HepG2 (cell line): ENCODE measurements around the gene CTAG1B. TPM values are rescaled to one million over a fixed set of nuclear protein-coding genes. Genes with fewer than 3 reads are reported as not detected.

Experiments used
- ATAC-seq: fragments of 200-7000 bp; cut with Tn5 transposase; 3 replicates; pipeline ENCODE4 v1.9.1; 2020; ENCODE audit warnings: mild to moderate bottlenecking, moderate library complexity
- BruUV-seq: library from RNA; stranded (reverse); fragments of 400-500 nt; replicated peaks from 2 replicates; lab custom pipeline; 2021; lab: Mats Ljungman, UMichigan
- CTCF ChIA-PET: fragments of 300-600 bp; formaldehyde crosslinking; extraction: SDS; loops from one replicate; lab custom pipeline; 2021; ENCODE audit warnings: low total read pairs, inconsistent platforms, low intra/inter-chr PET ratio; lab: Yijun Ruan, JAX
- POLR2A ChIA-PET: fragments of 350-600 bp; sonication (Branson Sonifier 250); formaldehyde crosslinking; loops from one replicate; lab custom pipeline; 2020; ENCODE audit warnings: antibody characterized with exemption, inconsistent platforms; lab: Yijun Ruan, JAX
- DNase-seq: peaks from one replicate; pipeline ENCODE4 v3.0.0-alpha.2; 2015; ENCODE audit warnings: low spot score
- FAIRE-seq: peaks from 3 replicates; lab custom pipeline; 2011; peaks lifted over from hg19 to GRCh38; lab: Jason Lieb, UNC
- H2AFZ ChIP-seq: one replicate; pipeline ENCODE4 v1.6.1; 2011; ENCODE audit warnings: low read length, inconsistent platforms
- H3K27ac ChIP-seq: fragments of 300-600 bp; 3 replicates; pipeline ENCODE4 v1.8.0; 2011; ENCODE audit warnings: mixed run types, mild to moderate bottlenecking, mixed read lengths, low read length, inconsistent platforms; ENCODE audit not compliant: insufficient read depth; ENCODE audit errors: extremely low read length
- H3K27me3 ChIP-seq, 2 experiments: fragments of 200-600 bp in 1 of 2; 2 replicates in 1 of 2; 3 replicates in 1 of 2; pipeline versions ENCODE4 v1.6.0 to v1.8.0; 2011; ENCODE audit warnings: low read length in 2 of 2, mild to moderate bottlenecking in 2 of 2, moderate library complexity in 2 of 2, inconsistent platforms in 1 of 2; ENCODE audit not compliant: insufficient read depth in 2 of 2, control insufficient read depth in 1 of 2
- H3K36me3 ChIP-seq, 2 experiments: fragments of 200-600 bp in 1 of 2; replicated peaks in 1 of 2; 2 replicates in 1 of 2; 3 replicates in 1 of 2; pipeline versions ENCODE4 v1.5.1 to v1.8.0; 2011; ENCODE audit warnings: low read length in 2 of 2, inconsistent platforms in 1 of 2; ENCODE audit not compliant: insufficient read depth in 2 of 2, control insufficient read depth in 1 of 2
- H3K4me1 ChIP-seq: 2 replicates; pipeline ENCODE4 v1.5.1; 2012; ENCODE audit warnings: low read length, inconsistent platforms; ENCODE audit not compliant: insufficient read depth
- H3K4me2 ChIP-seq: 2 replicates; pipeline ENCODE4 v1.6.0; 2011; ENCODE audit warnings: low read depth, low read length, inconsistent platforms
- H3K4me3 ChIP-seq, 3 experiments: fragments of 200-600 bp in 1 of 3; sonication (generic), shearing (Covaris generic) in 1 of 3; replicated peaks in 1 of 3; 2 replicates each; pipeline ENCODE4 v1.5.1; 2011 to 2016; ENCODE audit warnings: low read length in 3 of 3, inconsistent platforms in 2 of 3, low read depth in 2 of 3, mild to moderate bottlenecking in 2 of 3, control low read depth in 1 of 3, mixed read lengths in 1 of 3; ENCODE audit not compliant: insufficient read depth in 1 of 3
- H3K79me2 ChIP-seq: one replicate; pipeline ENCODE4 v1.6.1; 2011; ENCODE audit warnings: low read length, inconsistent platforms; ENCODE audit not compliant: insufficient read depth
- H3K9ac ChIP-seq: 2 replicates; pipeline ENCODE4 v1.6.0; 2011; ENCODE audit warnings: mild to moderate bottlenecking, low read depth, low read length, inconsistent platforms; ENCODE audit not compliant: insufficient read depth
- H3K9me3 ChIP-seq: 2 replicates; pipeline ENCODE4 v1.5.1; 2012; ENCODE audit warnings: mild to moderate bottlenecking, low read length
- H4K20me1 ChIP-seq: 2 replicates; pipeline ENCODE4 v1.6.0; 2011; ENCODE audit warnings: inconsistent platforms, mild to moderate bottlenecking, low read length, moderate library complexity; ENCODE audit not compliant: insufficient read depth
- ATAD3A ChIP-seq: sonication (generic); formaldehyde crosslinking; IDR thresholded peaks from 2 replicates; pipeline ENCODE4 v1.4.0; 2020; ENCODE audit warnings: missing genetic modification reagents
- FOXC1 ChIP-seq: sonication (generic); formaldehyde crosslinking; IDR thresholded peaks from 2 replicates; pipeline ENCODE4 v1.8.0; 2022; ENCODE audit warnings: mild to moderate bottlenecking, missing genetic modification reagents, borderline replicate concordance
- HNF4A ChIP-seq: sonication (generic); formaldehyde crosslinking; IDR thresholded peaks from 2 replicates; pipeline ENCODE4 v1.4.0; 2020; ENCODE audit warnings: missing genetic modification reagents
- MEIS1 ChIP-seq: sonication (generic); formaldehyde crosslinking; IDR thresholded peaks from 2 replicates; pipeline ENCODE4 v1.9.0; 2021; ENCODE audit warnings: mild to moderate bottlenecking, missing genetic modification reagents, moderate library complexity, borderline replicate concordance
- NFE2 ChIP-seq: sonication (generic); formaldehyde crosslinking; IDR thresholded peaks from 2 replicates; pipeline ENCODE4 v1.4.0; 2020; ENCODE audit warnings: missing genetic modification reagents
- PTBP1 ChIP-seq: fragments of 200-400 bp; formaldehyde crosslinking; IDR thresholded peaks from 2 replicates; pipeline ENCODE4 v1.6.1; 2018; ENCODE audit warnings: low read length, low read depth; ENCODE audit not compliant: poor library complexity, severe bottlenecking
- RARA ChIP-seq: IDR thresholded peaks from 2 replicates; pipeline ENCODE4 v1.6.1; 2016; ENCODE audit warnings: missing genetic modification reagents, missing compliant biosample characterization
- RFXAP ChIP-seq: sonication (generic); formaldehyde crosslinking; IDR thresholded peaks from 2 replicates; pipeline ENCODE4 v1.4.0; 2020; ENCODE audit warnings: missing genetic modification reagents, borderline replicate concordance
- SETDB1 ChIP-seq: sonication (generic); formaldehyde crosslinking; IDR thresholded peaks from 2 replicates; pipeline ENCODE4 v1.5.1; 2020; ENCODE audit warnings: missing genetic modification reagents, mild to moderate bottlenecking, borderline replicate concordance
- SOX6 ChIP-seq, 2 experiments: fragments of 450-650 bp in 1 of 2; sonication (generic) in 1 of 2; formaldehyde crosslinking in 1 of 2; IDR thresholded peaks; 2 replicates each; pipeline versions ENCODE4 v1.4.0 to v1.6.1; 2017 to 2020; ENCODE audit warnings: antibody characterized with exemption in 1 of 2, mild to moderate bottlenecking in 1 of 2, missing genetic modification reagents in 1 of 2
- THYN1 ChIP-seq: sonication (generic); formaldehyde crosslinking; IDR thresholded peaks from 2 replicates; pipeline ENCODE4 v1.8.1; 2023; ENCODE audit warnings: low read depth, mild to moderate bottlenecking, moderate library complexity, missing genetic modification reagents, borderline replicate concordance
- ZGPAT ChIP-seq: IDR thresholded peaks from 2 replicates; pipeline ENCODE4 v1.6.1; 2016; ENCODE audit warnings: mild to moderate bottlenecking
- ZNF616 ChIP-seq: sonication (generic); formaldehyde crosslinking; IDR thresholded peaks from 2 replicates; pipeline ENCODE4 v1.5.0; 2020; ENCODE audit warnings: low read depth, mild to moderate bottlenecking, missing genetic modification reagents
- ZNF775 ChIP-seq: sonication (generic); formaldehyde crosslinking; IDR thresholded peaks from 2 replicates; pipeline ENCODE4 v1.4.0; 2020; ENCODE audit warnings: missing genetic modification reagents, mild to moderate bottlenecking, moderate library complexity, borderline replicate concordance
- WGBS: methylation state at CpG from one replicate; pipeline ENCODE4 v1.1.6; 2017; ENCODE audit warnings: low lambda C conversion rate; 5-methylcytosine and 5-hydroxymethylcytosine counted together
- in situ Hi-C: cut with HindIII; loops from 2 replicates; pipeline ENCODE4 v1.10.0; 2017; ENCODE audit warnings: low pct_unique_long_range_greater_than_20kb; ENCODE audit not compliant: extremely low pct_ligation_motif_present
- intact Hi-C: fragments of 100-400 bp; cut with micrococcal nuclease; formaldehyde crosslinking; loops from one replicate; pipeline ENCODE4 v1.10.0; 2022; ENCODE audit not compliant: unreplicated experiment
- polyA plus RNA-seq, 8 experiments: library from polyadenylated mRNA; depleted of rRNA in 3 of 8; stranded (reverse) in 7 of 8; unstranded in 1 of 8; fragments of >200 nt; fragmentation: Illumina TruSeq in 4 of 8; extraction: Trizol in 4 of 8; gene quantifications; 2 replicates each; pipeline versions ENCODE4 v1.2.1 to v1.2.3, GENCODE V29; 2011 to 2016; ENCODE audit warnings: low read depth in 4 of 8, missing spikeins in 1 of 8, mixed read lengths in 1 of 8; ENCODE audit not compliant: insufficient read depth in 1 of 8
- total RNA-seq, 5 experiments: library from RNA; depleted of rRNA; stranded (reverse); fragments of >200 nt; fragmentation: Illumina TruSeq; extraction: Trizol; gene quantifications; 2 replicates each; pipeline ENCODE4 v1.2.3, GENCODE V29; 2016; ENCODE audit warnings: low read depth in 1 of 5
- TF ChIP-seq, protein P1 (sequence below): sonication (generic); formaldehyde crosslinking; conservative IDR thresholded peaks from 2 replicates; pipeline ENCODE4 v1.8.0; 2022; ENCODE audit warnings: mild to moderate bottlenecking, moderate library complexity, missing genetic modification reagents
- TF ChIP-seq, protein P2 (sequence below): sonication (generic); formaldehyde crosslinking; IDR thresholded peaks from 2 replicates; pipeline ENCODE4 v1.9.0; 2021; ENCODE audit warnings: missing genetic modification reagents, mild to moderate bottlenecking, borderline replicate concordance
- TF ChIP-seq, protein P3 (sequence below): sonication (generic); formaldehyde crosslinking; IDR thresholded peaks from 2 replicates; pipeline ENCODE4 v1.8.1; 2023; ENCODE audit warnings: mild to moderate bottlenecking, moderate library complexity, missing genetic modification reagents
- TF ChIP-seq, protein P4 (sequence below): sonication (generic); formaldehyde crosslinking; IDR thresholded peaks from 2 replicates; pipeline ENCODE4 v1.5.1; 2020; ENCODE audit warnings: mild to moderate bottlenecking, missing genetic modification reagents, borderline replicate concordance

Gene CTAG1B
- total and polyA plus RNA-seq, 2 of the 13 experiments (the other 11 are each of a cell fraction or from before 2014, with no cell fraction given): not detected

DNA sequence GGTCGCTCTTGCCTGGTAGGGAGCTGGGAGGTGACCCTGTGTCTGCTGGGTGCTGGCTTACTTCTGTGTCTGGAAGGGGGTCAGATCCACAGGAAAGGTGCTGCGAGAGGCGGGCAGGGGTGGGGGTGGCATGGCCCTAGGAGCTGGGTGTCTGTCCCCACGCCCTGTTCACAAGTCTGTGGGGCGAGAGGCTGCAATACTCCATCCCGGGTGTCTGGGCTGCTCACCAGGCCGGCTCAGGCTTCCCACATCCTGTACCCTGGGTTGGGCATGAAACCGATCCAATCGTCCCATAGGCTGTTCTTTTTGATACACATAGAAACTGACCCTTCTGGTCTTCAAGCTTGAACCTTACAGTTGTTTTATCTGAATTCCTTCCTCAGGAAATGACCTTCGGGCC is 35.3 kb upstream of the CTAG1B start:
- H3K9ac ChIP-seq: no peak overlapping the region
- no peaks in the 10 kb centered on the region for H3K4me1 ChIP-seq
- no peak overlapping the region for H2AFZ ChIP-seq
- no peaks in the 10 kb centered on the region for H4K20me1 ChIP-seq
- no peak overlapping the region for H3K4me2 ChIP-seq
- H3K4me3 ChIP-seq: no peak overlapping the region
- no peak for DNase-seq
- intact Hi-C loops (no loop called here), in situ Hi-C loops (no loop called here)
- no peaks in the 10 kb centered on the region for H3K36me3 ChIP-seq
- H3K9me3 ChIP-seq: no peaks in the 10 kb centered on the region
- TF ChIP-seq NFE2 (CRISPR knock-in tag) (no peak), ZNF616 (CRISPR knock-in tag) (no peak), FOXC1 (CRISPR knock-in tag) (no peak), PTBP1 (no peak), MEIS1 (no peak), RARA (CRISPR knock-in tag) (no peak), HNF4A (no peak), RFXAP (no peak), SETDB1 (CRISPR knock-in tag) (no peak), ATAD3A (CRISPR knock-in tag) (no peak), THYN1 (CRISPR knock-in tag) (no peak), ZNF775 (CRISPR knock-in tag) (no peak), ZGPAT (CRISPR knock-in tag) (no peak), SOX6 (IDR thresholded peaks at IDR 0.05) (no peak), SOX6 (CRISPR knock-in tag; IDR thresholded peaks at IDR 0.05) (no peak)
- TF ChIP-seq, protein P1, sequence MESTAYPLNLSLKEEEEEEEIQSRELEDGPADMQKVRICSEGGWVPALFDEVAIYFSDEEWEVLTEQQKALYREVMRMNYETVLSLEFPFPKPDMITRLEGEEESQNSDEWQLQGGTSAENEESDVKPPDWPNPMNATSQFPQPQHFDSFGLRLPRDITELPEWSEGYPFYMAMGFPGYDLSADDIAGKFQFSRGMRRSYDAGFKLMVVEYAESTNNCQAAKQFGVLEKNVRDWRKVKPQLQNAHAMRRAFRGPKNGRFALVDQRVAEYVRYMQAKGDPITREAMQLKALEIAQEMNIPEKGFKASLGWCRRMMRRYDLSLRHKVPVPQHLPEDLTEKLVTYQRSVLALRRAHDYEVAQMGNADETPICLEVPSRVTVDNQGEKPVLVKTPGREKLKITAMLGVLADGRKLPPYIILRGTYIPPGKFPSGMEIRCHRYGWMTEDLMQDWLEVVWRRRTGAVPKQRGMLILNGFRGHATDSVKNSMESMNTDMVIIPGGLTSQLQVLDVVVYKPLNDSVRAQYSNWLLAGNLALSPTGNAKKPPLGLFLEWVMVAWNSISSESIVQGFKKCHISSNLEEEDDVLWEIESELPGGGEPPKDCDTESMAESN (CRISPR knock-in tag): no peak
- TF ChIP-seq, protein P2, sequence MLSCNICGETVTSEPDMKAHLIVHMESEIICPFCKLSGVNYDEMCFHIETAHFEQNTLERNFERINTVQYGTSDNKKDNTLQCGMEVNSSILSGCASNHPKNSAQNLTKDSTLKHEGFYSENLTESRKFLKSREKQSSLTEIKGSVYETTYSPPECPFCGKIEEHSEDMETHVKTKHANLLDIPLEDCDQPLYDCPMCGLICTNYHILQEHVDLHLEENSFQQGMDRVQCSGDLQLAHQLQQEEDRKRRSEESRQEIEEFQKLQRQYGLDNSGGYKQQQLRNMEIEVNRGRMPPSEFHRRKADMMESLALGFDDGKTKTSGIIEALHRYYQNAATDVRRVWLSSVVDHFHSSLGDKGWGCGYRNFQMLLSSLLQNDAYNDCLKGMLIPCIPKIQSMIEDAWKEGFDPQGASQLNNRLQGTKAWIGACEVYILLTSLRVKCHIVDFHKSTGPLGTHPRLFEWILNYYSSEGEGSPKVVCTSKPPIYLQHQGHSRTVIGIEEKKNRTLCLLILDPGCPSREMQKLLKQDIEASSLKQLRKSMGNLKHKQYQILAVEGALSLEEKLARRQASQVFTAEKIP (CRISPR knock-in tag): no peak
- TF ChIP-seq, protein P3, sequence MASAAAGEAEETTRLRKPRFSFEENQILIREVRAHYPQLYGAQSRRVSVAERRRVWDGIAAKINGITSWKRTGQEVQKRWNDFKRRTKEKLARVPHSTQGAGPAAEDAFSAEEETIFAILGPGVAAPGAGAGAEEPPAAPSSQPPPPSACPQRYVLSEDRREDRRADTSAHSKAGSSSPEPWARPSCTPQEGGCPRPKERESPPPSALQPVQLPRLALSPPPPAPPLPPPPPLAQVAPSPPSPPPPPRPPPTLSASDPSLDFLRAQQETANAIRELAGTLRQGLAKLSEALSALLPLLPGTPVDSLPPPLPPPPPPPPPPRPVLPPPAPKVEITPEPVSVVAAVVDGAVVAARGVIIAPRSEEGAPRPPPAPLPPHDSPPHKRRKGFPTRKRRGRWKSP (CRISPR knock-in tag): no peak
- TF ChIP-seq, protein P4, sequence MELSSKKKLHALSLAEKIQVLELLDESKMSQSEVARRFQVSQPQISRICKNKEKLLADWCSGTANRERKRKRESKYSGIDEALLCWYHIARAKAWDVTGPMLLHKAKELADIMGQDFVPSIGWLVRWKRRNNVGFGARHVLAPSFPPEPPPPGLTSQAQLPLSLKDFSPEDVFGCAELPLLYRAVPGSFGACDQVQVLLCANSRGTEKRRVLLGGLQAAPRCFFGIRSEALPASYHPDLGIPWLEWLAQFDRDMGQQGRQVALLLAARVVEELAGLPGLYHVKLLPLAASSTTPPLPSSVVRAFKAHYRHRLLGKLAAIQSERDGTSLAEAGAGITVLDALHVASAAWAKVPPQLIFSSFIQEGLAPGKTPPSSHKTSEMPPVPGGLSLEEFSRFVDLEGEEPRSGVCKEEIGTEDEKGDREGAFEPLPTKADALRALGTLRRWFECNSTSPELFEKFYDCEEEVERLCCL: no peak
- H3K27me3 ChIP-seq: peaks cover 2 to 5% of the 10 kb centered on the region in 2 experiments; a peak in 1 of 5 replicates
- BruUV-seq: no TSS peak
- H3K27ac ChIP-seq: no peak overlapping the region
- FAIRE-seq: no peak
- ATAC-seq: no peak
- ChIA-PET POLR2A (no interaction called here), CTCF (no interaction called here)
- WGBS: 7% methylated on average over 1 of the region's 10 CpGs
- no peaks in the 10 kb centered on the region for H3K79me2 ChIP-seq
